ENCODE measurements around the gene RANBP9.

DNA sequence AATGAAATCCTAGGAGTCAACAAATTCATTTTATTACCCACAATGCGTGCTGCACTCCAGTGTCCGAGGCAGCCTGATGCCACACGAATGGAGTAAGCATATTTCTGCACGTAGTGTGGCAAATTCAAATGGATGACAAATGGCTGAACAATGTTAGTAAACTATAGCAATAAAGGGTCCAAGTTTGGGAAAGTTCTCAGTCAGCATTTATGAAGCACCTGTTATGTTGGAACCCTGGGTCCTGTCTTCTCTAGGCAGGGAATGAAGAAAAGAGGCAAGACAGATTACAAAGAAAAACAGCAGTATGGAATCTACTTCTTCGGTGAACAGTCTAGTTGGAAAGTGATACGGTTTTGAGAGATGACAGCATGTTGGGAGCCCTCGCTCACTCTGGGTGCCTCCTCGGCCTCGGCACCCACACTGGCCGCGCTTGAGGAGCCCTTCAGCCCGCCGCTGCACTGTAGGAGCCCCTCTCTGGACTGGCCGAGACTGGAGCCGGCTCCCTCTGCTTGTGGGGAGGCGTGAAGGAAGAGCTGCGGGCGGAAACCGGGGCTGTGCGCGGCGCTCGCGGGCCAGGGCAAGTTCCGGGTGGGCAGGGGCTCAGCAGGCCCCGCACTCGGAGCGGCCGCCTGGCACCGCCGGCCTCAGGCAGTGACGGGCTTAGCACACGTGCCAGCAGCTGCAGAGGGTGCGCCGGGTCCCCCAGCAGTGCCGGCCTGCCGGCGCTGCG is 4.8 kb upstream of the RANBP9 start:
- TF ChIP-seq, protein P1, sequence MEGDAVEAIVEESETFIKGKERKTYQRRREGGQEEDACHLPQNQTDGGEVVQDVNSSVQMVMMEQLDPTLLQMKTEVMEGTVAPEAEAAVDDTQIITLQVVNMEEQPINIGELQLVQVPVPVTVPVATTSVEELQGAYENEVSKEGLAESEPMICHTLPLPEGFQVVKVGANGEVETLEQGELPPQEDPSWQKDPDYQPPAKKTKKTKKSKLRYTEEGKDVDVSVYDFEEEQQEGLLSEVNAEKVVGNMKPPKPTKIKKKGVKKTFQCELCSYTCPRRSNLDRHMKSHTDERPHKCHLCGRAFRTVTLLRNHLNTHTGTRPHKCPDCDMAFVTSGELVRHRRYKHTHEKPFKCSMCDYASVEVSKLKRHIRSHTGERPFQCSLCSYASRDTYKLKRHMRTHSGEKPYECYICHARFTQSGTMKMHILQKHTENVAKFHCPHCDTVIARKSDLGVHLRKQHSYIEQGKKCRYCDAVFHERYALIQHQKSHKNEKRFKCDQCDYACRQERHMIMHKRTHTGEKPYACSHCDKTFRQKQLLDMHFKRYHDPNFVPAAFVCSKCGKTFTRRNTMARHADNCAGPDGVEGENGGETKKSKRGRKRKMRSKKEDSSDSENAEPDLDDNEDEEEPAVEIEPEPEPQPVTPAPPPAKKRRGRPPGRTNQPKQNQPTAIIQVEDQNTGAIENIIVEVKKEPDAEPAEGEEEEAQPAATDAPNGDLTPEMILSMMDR (conservative IDR thresholded peaks at IDR 0.05; ENCODE audit: low read depth in 2 of 2) = no peak
- no peak for TF ChIP-seq POLR2AphosphoS5 (IDR thresholded peaks at IDR 0.05; ENCODE audit: low read depth)
- TF ChIP-seq EZH2 (IDR thresholded peaks at IDR 0.05; ENCODE audit: low read depth, unreplicated experiment) = no peak
